Fibroblast of lung (primary cell): Measurements from ENCODE around the gene PSMC3. TPM values are rescaled to one million over a fixed set of nuclear protein-coding genes. Genes with fewer than 3 reads are reported as not detected.

Source experiments
- DNase-seq, 2 donors: peaks; one replicate each; pipeline versions ENCODE4 v3.0.0 to v3.0.0-alpha.2; 2010; ENCODE audit warnings: low read depth in 2 of 2
- H2AFZ ChIP-seq: 2 replicates; pipeline ENCODE4 v1.5.1; 2012; ENCODE audit warnings: low read length, control low read depth, inconsistent platforms
- H3K27ac ChIP-seq: 2 replicates; pipeline ENCODE4 v1.5.1; 2011; ENCODE audit warnings: low read length, control low read depth; ENCODE audit not compliant: insufficient read depth
- H3K27me3 ChIP-seq: 2 replicates; pipeline ENCODE4 v1.5.1; 2011; ENCODE audit warnings: mild to moderate bottlenecking, low read length; ENCODE audit not compliant: control insufficient read depth, insufficient read depth
- H3K36me3 ChIP-seq: 2 replicates; pipeline ENCODE4 v1.5.1; 2011; ENCODE audit warnings: low read length; ENCODE audit not compliant: control insufficient read depth, insufficient read depth
- H3K4me1 ChIP-seq: 2 replicates; pipeline ENCODE4 v1.5.1; 2011; ENCODE audit warnings: low read length; ENCODE audit not compliant: control insufficient read depth, insufficient read depth; ENCODE audit errors: extremely low read depth
- H3K4me2 ChIP-seq: 2 replicates; pipeline ENCODE4 v1.5.1; 2011; ENCODE audit warnings: low read length, control low read depth; ENCODE audit not compliant: insufficient read depth; ENCODE audit errors: extremely low read depth
- H3K4me3 ChIP-seq, 4 experiments: fragments of 200-600 bp in 1 of 4; sonication (generic) in 1 of 4; replicated peaks in 1 of 4; 2 replicates each; pipeline ENCODE4 v1.5.1; 2011 to 2016; ENCODE audit warnings: low read length in 4 of 4, low read depth in 3 of 4, mild to moderate bottlenecking in 3 of 4, control low read depth in 2 of 4, inconsistent platforms in 1 of 4, mixed read lengths in 1 of 4; ENCODE audit not compliant: insufficient read depth in 1 of 4; ENCODE audit errors: control extremely low read depth in 1 of 4
- H3K79me2 ChIP-seq: 2 replicates; pipeline ENCODE4 v1.5.1; 2012; ENCODE audit warnings: mild to moderate bottlenecking, low read length, inconsistent platforms; ENCODE audit not compliant: control insufficient read depth, insufficient read depth
- H3K9ac ChIP-seq: 2 replicates; pipeline ENCODE4 v1.5.1; 2011; ENCODE audit warnings: mild to moderate bottlenecking, low read length, control low read depth; ENCODE audit not compliant: insufficient read depth
- H3K9me3 ChIP-seq: 2 replicates; pipeline ENCODE4 v1.5.1; 2012; ENCODE audit warnings: low read depth, low read length; ENCODE audit not compliant: control insufficient read depth, insufficient read depth
- H4K20me1 ChIP-seq: 2 replicates; pipeline ENCODE4 v1.5.1; 2011; ENCODE audit warnings: low read length; ENCODE audit not compliant: control insufficient read depth, insufficient read depth; ENCODE audit errors: extremely low read depth
- EZH2 ChIP-seq: IDR thresholded peaks from 2 replicates; pipeline ENCODE4 v1.5.1; 2012; ENCODE audit warnings: low read length, control low read depth, mild to moderate bottlenecking; ENCODE audit errors: missing control alignments
- polyA plus RNA-seq, 2 donors: library from polyadenylated mRNA; depleted of rRNA in 1 of 2; stranded (reverse) in 1 of 2; unstranded in 1 of 2; fragments of >200 nt; gene quantifications; 2 replicates each; pipeline ENCODE4 v1.2.1, GENCODE V29; 2011 to 2012; ENCODE audit warnings: missing spikeins in 1 of 2
- total RNA-seq: library from RNA; depleted of rRNA; stranded (reverse); fragments of >200 nt; gene quantifications from 2 replicates; pipeline ENCODE4 v1.2.1, GENCODE V29; 2014
- TF ChIP-seq, protein P1 (sequence below), 2 donors: IDR thresholded peaks in 1 of 2; conservative IDR thresholded peaks in 1 of 2; 1 replicate in 1 of 2; 2 replicates in 1 of 2; pipeline ENCODE4 v1.5.1; 2011 to 2012; ENCODE audit warnings: low read length in 2 of 2, control low read depth in 1 of 2, inconsistent platforms in 1 of 2, low read depth in 1 of 2, mild to moderate bottlenecking in 1 of 2

PSMC3 gene
- total and polyA plus RNA-seq, 2 donors (not counting 1 experiment from before 2014, with no cell fraction given), result 107 to 294 TPM

DNA sequence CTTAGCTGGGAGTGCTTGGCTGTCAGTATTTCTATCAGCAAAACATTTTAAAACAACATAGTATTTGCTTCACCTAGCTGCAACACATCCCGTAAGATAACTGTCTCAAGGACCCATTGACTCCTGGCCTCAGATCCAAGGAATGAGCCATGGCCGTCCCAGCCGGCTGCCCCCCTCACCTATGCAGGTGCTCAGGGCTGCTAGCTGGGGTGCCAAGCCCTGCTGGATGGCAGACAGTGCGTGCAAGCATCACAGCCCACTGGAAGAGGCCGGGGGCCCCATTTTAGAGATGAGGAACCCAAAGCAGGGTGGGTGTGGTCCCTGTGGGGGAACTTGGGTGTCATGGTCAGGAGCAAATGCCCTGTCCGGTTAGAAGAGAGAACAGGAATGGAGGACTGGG lies 8.5 kb downstream of the PSMC3 start:
- H4K20me1 ChIP-seq, result no peaks in the 10 kb centered on the region
- TF ChIP-seq, protein P1, sequence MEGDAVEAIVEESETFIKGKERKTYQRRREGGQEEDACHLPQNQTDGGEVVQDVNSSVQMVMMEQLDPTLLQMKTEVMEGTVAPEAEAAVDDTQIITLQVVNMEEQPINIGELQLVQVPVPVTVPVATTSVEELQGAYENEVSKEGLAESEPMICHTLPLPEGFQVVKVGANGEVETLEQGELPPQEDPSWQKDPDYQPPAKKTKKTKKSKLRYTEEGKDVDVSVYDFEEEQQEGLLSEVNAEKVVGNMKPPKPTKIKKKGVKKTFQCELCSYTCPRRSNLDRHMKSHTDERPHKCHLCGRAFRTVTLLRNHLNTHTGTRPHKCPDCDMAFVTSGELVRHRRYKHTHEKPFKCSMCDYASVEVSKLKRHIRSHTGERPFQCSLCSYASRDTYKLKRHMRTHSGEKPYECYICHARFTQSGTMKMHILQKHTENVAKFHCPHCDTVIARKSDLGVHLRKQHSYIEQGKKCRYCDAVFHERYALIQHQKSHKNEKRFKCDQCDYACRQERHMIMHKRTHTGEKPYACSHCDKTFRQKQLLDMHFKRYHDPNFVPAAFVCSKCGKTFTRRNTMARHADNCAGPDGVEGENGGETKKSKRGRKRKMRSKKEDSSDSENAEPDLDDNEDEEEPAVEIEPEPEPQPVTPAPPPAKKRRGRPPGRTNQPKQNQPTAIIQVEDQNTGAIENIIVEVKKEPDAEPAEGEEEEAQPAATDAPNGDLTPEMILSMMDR (conservative IDR thresholded peaks at IDR 0.05 in 1 of 2, IDR thresholded peaks at IDR 0.05 in 1 of 2; ENCODE audit: low read depth in 1 of 2, low read length in 2 of 2), result no peak
- no peak for TF ChIP-seq EZH2
- no peaks in the 10 kb centered on the region for H3K9me3 ChIP-seq
- peaks cover 39% of the 10 kb centered on the region for H3K4me1 ChIP-seq
- no peak for DNase-seq
- peak overlapping the region; percentile 18 for H3K27ac ChIP-seq
- H3K36me3 ChIP-seq, result peaks cover 55% of the 10 kb centered on the region
- H3K79me2 ChIP-seq, result peaks cover 7% of the 10 kb centered on the region
- peak overlapping the region; percentile 30 for H3K9ac ChIP-seq
- H3K4me2 ChIP-seq, result no peak overlapping the region
- H3K27me3 ChIP-seq, result no peaks in the 10 kb centered on the region
- no peak overlapping the region for H2AFZ ChIP-seq
- H3K4me3 ChIP-seq, result no peak overlapping the region

DNA sequence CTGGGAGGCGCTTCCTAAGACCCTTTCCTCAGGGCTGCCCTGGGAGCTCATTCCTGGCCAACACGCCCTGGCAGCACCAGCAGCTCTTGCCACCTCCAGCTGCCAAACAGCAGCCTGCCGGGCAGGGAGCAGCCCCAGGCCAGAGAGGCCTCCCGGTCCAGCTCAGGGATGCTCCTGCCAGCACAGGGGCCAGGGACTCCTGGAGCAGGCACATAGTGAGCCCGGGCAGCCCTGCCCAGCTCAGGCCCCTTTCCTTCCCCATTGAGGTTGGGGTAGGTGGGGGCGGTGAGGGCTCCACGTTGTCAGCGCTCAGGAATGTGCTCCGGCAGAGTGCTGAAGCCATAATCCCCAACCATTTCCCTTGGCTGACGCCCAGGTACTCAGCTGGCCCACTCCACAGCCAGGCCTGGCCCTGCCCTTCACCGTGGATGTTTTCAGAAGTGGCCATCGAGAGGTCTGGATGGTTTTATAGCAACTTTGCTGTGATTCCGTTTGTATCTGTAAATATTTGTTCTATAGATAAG lies 10.2 kb downstream of the PSMC3 start:
- no peak overlapping the region for H2AFZ ChIP-seq
- peak overlapping the region; percentile 15 for H3K4me2 ChIP-seq
- DNase-seq, result peak; percentile 94 to 95
- no peak overlapping the region for H3K4me3 ChIP-seq
- H4K20me1 ChIP-seq, result no peaks in the 10 kb centered on the region
- peak overlapping the region; percentile 81 for H3K27ac ChIP-seq
- peaks cover 56% of the 10 kb centered on the region for H3K36me3 ChIP-seq
- no peaks in the 10 kb centered on the region for H3K9me3 ChIP-seq
- H3K9ac ChIP-seq, result peak overlapping the region; percentile 48
- TF ChIP-seq, protein P1 (conservative IDR thresholded peaks at IDR 0.05 in 1 of 2, IDR thresholded peaks at IDR 0.05 in 1 of 2; ENCODE audit: low read depth in 1 of 2, low read length in 2 of 2), result no peak
- no peak for TF ChIP-seq EZH2
- H3K27me3 ChIP-seq, result no peaks in the 10 kb centered on the region
- peaks cover 19% of the 10 kb centered on the region for H3K79me2 ChIP-seq
- H3K4me1 ChIP-seq, result peaks cover 43% of the 10 kb centered on the region

DNA sequence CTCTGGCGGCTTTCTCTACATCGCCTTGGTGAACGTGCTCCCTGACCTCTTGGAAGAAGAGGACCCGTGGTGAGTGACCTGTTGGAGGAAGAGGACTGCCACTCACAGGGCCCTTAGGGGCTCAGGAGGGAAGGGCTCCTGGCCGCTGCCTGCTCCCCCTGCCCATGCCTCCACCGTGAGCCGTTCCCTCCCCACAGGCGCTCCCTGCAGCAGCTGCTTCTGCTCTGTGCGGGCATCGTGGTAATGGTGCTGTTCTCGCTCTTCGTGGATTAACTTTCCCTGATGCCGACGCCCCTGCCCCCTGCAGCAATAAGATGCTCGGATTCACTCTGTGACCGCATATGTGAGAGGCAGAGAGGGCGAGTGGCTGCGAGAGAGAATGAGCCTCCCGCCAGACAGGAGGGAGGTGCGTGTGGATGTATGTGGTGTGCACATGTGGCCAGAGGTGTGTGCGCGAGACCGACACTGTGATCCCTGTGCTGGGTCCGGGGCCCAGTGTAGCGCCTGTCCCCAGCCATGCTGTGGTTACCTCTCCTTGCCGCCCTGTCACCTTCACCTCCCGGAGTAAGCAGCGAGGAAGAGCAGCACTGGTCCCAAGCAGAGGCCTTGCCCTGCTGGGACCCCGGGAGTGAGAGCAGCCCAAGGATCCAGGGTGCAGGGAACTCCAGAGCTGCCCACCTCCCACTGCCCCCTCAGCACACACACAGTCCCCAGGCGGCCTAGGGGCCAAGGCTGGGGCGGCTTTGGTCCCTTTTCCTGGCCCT lies 11.0 kb downstream of the PSMC3 start:
- no peak for DNase-seq
- Histone ChIP-seq H3K9me3 (no peaks in the 10 kb centered on the region), H3K4me2 (peak overlapping the region; percentile 27), H3K27me3 (no peaks in the 10 kb centered on the region), H3K4me1 (peaks cover 46% of the 10 kb centered on the region), H3K27ac (peak overlapping the region; percentile 81), H4K20me1 (no peaks in the 10 kb centered on the region), H2AFZ (no peak overlapping the region), H3K36me3 (peaks cover 57% of the 10 kb centered on the region), H3K9ac (peak overlapping the region; percentile 48), H3K4me3 (no peak overlapping the region), H3K79me2 (peaks cover 26% of the 10 kb centered on the region)
- TF ChIP-seq, protein P1 (conservative IDR thresholded peaks at IDR 0.05 in 1 of 2, IDR thresholded peaks at IDR 0.05 in 1 of 2; ENCODE audit: low read depth in 1 of 2, low read length in 2 of 2), result no peak
- TF ChIP-seq EZH2, result no peak
